Measurements from ENCODE around the gene PPP1R1C.

The PPP1R1C gene

GRCh38 chr2:181972431-181973170, 13.1 kb upstream of the PPP1R1C start:
- no peak for DNase-seq

- no peak for DNase-seq
These were observed 12.4 kb upstream of the PPP1R1C start for GRCh38 chr2:181973171-181973783.

GRCh38 chr2:181977661-181978350, 7.8 kb upstream of the PPP1R1C start:
- DNase-seq, result no peak

- DNase-seq, result no peak
These were observed 7.1 kb upstream of the PPP1R1C start for GRCh38 chr2:181978351-181979150.

- DNase-seq, result no peak
These were observed 1.6 kb upstream of the PPP1R1C start for GRCh38 chr2:181984060-181984459.

- no peak for DNase-seq
These were observed 630 bp upstream of the PPP1R1C start for GRCh38 chr2:181984814-181985631.

GRCh38 chr2:181988154-181988924, 2.7 kb downstream of the PPP1R1C start:
- no peak for DNase-seq

GRCh38 chr2:181989099-181989498, 3.4 kb downstream of the PPP1R1C start:
- no peak for DNase-seq

GRCh38 chr2:181991171-181991885, 5.7 kb downstream of the PPP1R1C start:
- peak; percentile 96 for DNase-seq

GRCh38 chr2:181992776-181993175, 7.1 kb downstream of the PPP1R1C start:
- DNase-seq, result no peak

GRCh38 chr2:181995289-181995688, 9.6 kb downstream of the PPP1R1C start:
- DNase-seq, result no peak

GRCh38 chr2:181998041-181998835, 12.6 kb downstream of the PPP1R1C start:
- peak; percentile 7 for DNase-seq

GRCh38 chr2:181998891-181999654, 13.4 kb downstream of the PPP1R1C start:
- DNase-seq, result no peak

GRCh38 chr2:181999911-182000310, 14.3 kb downstream of the PPP1R1C start:
- DNase-seq, result no peak

GRCh38 chr2:182004945-182005520, 19.4 kb downstream of the PPP1R1C start:
- DNase-seq, result no peak

- no peak for DNase-seq
These were observed 21.1 kb downstream of the PPP1R1C start for GRCh38 chr2:182006595-182007341.

GRCh38 chr2:182014284-182014683, 28.6 kb downstream of the PPP1R1C start:
- no peak for DNase-seq

Measured in MV-4-11 (cell line).